GM10266 (cell line): ENCODE measurements around the gene RNF183.

Experiments
- DNase-seq: peaks from one replicate; pipeline ENCODE4 v3.0.0; 2012; ENCODE audit errors: extremely low spot score
- CTCF ChIP-seq: IDR thresholded peaks from 2 replicates; pipeline ENCODE4 v1.5.1; 2012; ENCODE audit warnings: mild to moderate bottlenecking, low read depth; ENCODE audit not compliant: control insufficient read depth, insufficient read depth; ENCODE audit errors: missing control alignments

Gene RNF183

GRCh38 chr9:113316030-113316429 is 12.9 kb upstream of the RNF183 start:
- TF ChIP-seq CTCF = no peak

GRCh38 chr9:113315231-113315630 is 12.1 kb upstream of the RNF183 start:
- no peak for DNase-seq
- no peak for TF ChIP-seq CTCF

More at GRCh38 chr9:113316030-113316429, 12.9 kb upstream of the RNF183 start:
- no peak for DNase-seq

- no peak for DNase-seq
These were observed 10.1 kb upstream of the RNF183 start for GRCh38 chr9:113313261-113313660.

GRCh38 chr9:113311961-113312360 is 8.8 kb upstream of the RNF183 start:
- DNase-seq = no peak
- no peak for TF ChIP-seq CTCF

More at GRCh38 chr9:113313261-113313660, 10.1 kb upstream of the RNF183 start:
- no peak for TF ChIP-seq CTCF

GRCh38 chr9:113310538-113310937 is 7.4 kb upstream of the RNF183 start:
- no peak for TF ChIP-seq CTCF
- no peak for DNase-seq

- peak; percentile 63 for TF ChIP-seq CTCF
- DNase-seq = peak; percentile 63
These were observed 6.1 kb upstream of the RNF183 start for GRCh38 chr9:113309204-113309813.

- DNase-seq = no peak
- no peak for TF ChIP-seq CTCF
These were observed 4.3 kb upstream of the RNF183 start for GRCh38 chr9:113307396-113307975.
